Measurements from ENCODE around the gene CPZ.

- no peak for TF ChIP-seq CTCF (IDR thresholded peaks at IDR 0.05; ENCODE audit: low read length)
- no peak for TF ChIP-seq EZH2 (optimal IDR thresholded peaks at IDR 0.05; ENCODE audit: low read depth, low read length)
Observed at GRCh38 chr4:8589823-8590545, 2.6 kb upstream of the CPZ start.
